KOPT-K1 (cell line): ENCODE measurements around the gene GFER.
"Not testable (repeated sequence)": the region's sequence is repeated elsewhere in the genome, so short reads cannot be mapped to it uniquely, and the experiment has no call there.

Source experiments
- H3K27ac ChIP-seq: fragments of 200-600 bp; sonication (generic); 2 replicates; pipeline ENCODE4 v1.5.1; 2016; ENCODE audit warnings: antibody characterized with exemption, mild to moderate bottlenecking, low read depth, low read length; ENCODE audit not compliant: poor library complexity, severe bottlenecking
- H3K36me3 ChIP-seq: fragments of 200-600 bp; sonication (generic); 2 replicates; pipeline ENCODE4 v1.5.1; 2017; ENCODE audit warnings: antibody characterized with exemption, mild to moderate bottlenecking, low read length, moderate library complexity; ENCODE audit not compliant: insufficient read depth
- H3K9me3 ChIP-seq: fragments of 200-600 bp; sonication (generic); 2 replicates; pipeline ENCODE4 v1.5.1; 2017; ENCODE audit warnings: antibody characterized with exemption, low read length, mild to moderate bottlenecking; ENCODE audit not compliant: insufficient read depth, poor library complexity, severe bottlenecking

GFER gene

GRCh38 chr16:1983544-1984346 is at the start of gene GFER:
Gene GFER, plus strand, starts transcription at chr16:1984193. Its CDS starts 26 bp downstream, at chr16:1984219.
- Histone ChIP-seq H3K9me3 (no peaks in the 10 kb centered on the region), H3K36me3 (peaks cover 21% of the 10 kb centered on the region; the same call in 1 of the 2 replicates), H3K27ac (peak within 1 kb of the TSS; percentile 64)

- Histone ChIP-seq H3K9me3 (no peaks in the 10 kb centered on the region), H3K36me3 (peaks cover 6% of the 10 kb centered on the region; the same call in 1 of the 2 replicates), H3K27ac (no peak overlapping the region)
Measured at GRCh38 chr16:1936945-1937479, 47.0 kb upstream of the GFER start.

GRCh38 chr16:1938316-1938715 is 45.7 kb upstream of the GFER start:
- H3K9me3 ChIP-seq: no peaks in the 10 kb centered on the region
- H3K36me3 ChIP-seq: peaks cover 6% of the 10 kb centered on the region; the same call in 1 of the 2 replicates
- H3K27ac ChIP-seq: no peak overlapping the region

- Histone ChIP-seq H3K9me3 (no peaks in the 10 kb centered on the region), H3K36me3 (peaks cover 6% of the 10 kb centered on the region; the same call in 1 of the 2 replicates), H3K27ac (no peak overlapping the region)
Measured at GRCh38 chr16:1938910-1939309, 45.1 kb upstream of the GFER start.

GRCh38 chr16:1939833-1940232 is 44.2 kb upstream of the GFER start:
- H3K9me3 ChIP-seq, H3K27ac ChIP-seq, H3K36me3 ChIP-seq: not testable (repeated sequence)

GRCh38 chr16:1940273-1941161 is 43.5 kb upstream of the GFER start:
- peaks cover 6% of the 10 kb centered on the region; the same call in 1 of the 2 replicates for H3K36me3 ChIP-seq
- no peak overlapping the region for H3K27ac ChIP-seq
- H3K9me3 ChIP-seq: no peaks in the 10 kb centered on the region

- peaks cover 6% of the 10 kb centered on the region; the same call in 1 of the 2 replicates for H3K36me3 ChIP-seq
- H3K27ac ChIP-seq: no peak overlapping the region
- H3K9me3 ChIP-seq: no peaks in the 10 kb centered on the region
Measured at GRCh38 chr16:1941162-1942046, 42.6 kb upstream of the GFER start.

- Histone ChIP-seq H3K36me3 (peaks cover 6% of the 10 kb centered on the region; the same call in 1 of the 2 replicates), H3K9me3 (no peaks in the 10 kb centered on the region), H3K27ac (peak overlapping the region; percentile 53)
Measured at GRCh38 chr16:1942047-1942809, 41.8 kb upstream of the GFER start.

GRCh38 chr16:1942810-1943726 is 40.9 kb upstream of the GFER start, which contains the start of gene MSRB1:
Gene MSRB1, minus strand, starts transcription at chr16:1943199. Its CDS starts 43 bp downstream, at chr16:1943156.
- Histone ChIP-seq H3K36me3 (peaks cover 4% of the 10 kb centered on the region; the same call in 1 of the 2 replicates), H3K27ac (peak within 1 kb of the TSS; percentile 53), H3K9me3 (no peaks in the 10 kb centered on the region)

- H3K9me3 ChIP-seq: no peaks in the 10 kb centered on the region
Measured at GRCh38 chr16:1944612-1945199, 39.3 kb upstream of the GFER start.

GRCh38 chr16:1945559-1946391 is 38.2 kb upstream of the GFER start:
- H3K9me3 ChIP-seq: no peaks in the 10 kb centered on the region
- H3K27ac ChIP-seq: no peak overlapping the region
- H3K36me3 ChIP-seq: no peaks in the 10 kb centered on the region

More at GRCh38 chr16:1944612-1945199, 39.3 kb upstream of the GFER start:
- H3K36me3 ChIP-seq: no peaks in the 10 kb centered on the region
- no peak overlapping the region for H3K27ac ChIP-seq
